Neural progenitor cell (in vitro differentiated cells): Measurements from ENCODE around the gene KRTDAP. TPM values are rescaled to one million over a fixed set of nuclear protein-coding genes. Genes with fewer than 3 reads are reported as not detected.
A peak's percentile ranks its signal among the peaks of the same experiment; 100 is the strongest.

Experiments
- DNase-seq: peaks from one replicate; pipeline ENCODE4 v3.0.0-alpha.2; 2016; ENCODE audit warnings: low spot score
- H2AFZ ChIP-seq: fragments of 200-600 bp; sonication (generic); replicated peaks from 2 replicates; pipeline ENCODE4 v1.6.1; 2016; ENCODE audit warnings: antibody characterized with exemption
- H3F3A ChIP-seq: fragments of 200-600 bp; sonication (generic); 2 replicates; pipeline ENCODE4 v1.6.1; 2016; ENCODE audit warnings: antibody characterized with exemption, low read depth
- H3K27ac ChIP-seq: fragments of 200-600 bp; sonication (generic); 2 replicates; pipeline ENCODE4 v1.5.1; 2016; ENCODE audit warnings: mild to moderate bottlenecking
- H3K27me3 ChIP-seq: fragments of 200-600 bp; sonication (generic); 2 replicates; pipeline ENCODE4 v1.6.1; 2016; ENCODE audit warnings: mild to moderate bottlenecking, moderate library complexity
- H3K36me3 ChIP-seq: fragments of 200-600 bp; sonication (generic); 2 replicates; pipeline ENCODE4 v1.5.1; 2016
- H3K4me1 ChIP-seq: fragments of 200-600 bp; sonication (generic); 2 replicates; pipeline ENCODE4 v1.6.1; 2016; ENCODE audit warnings: mixed run types
- H3K4me2 ChIP-seq: fragments of 200-600 bp; sonication (generic); 2 replicates; pipeline ENCODE4 v1.6.1; 2016
- H3K4me3 ChIP-seq: fragments of 200-600 bp; sonication (generic); 2 replicates; pipeline ENCODE4 v1.5.1; 2016
- H3K79me2 ChIP-seq: fragments of 200-600 bp; sonication (generic); 2 replicates; pipeline ENCODE4 v1.6.1; 2016; ENCODE audit warnings: low read depth
- H3K9ac ChIP-seq: fragments of 200-600 bp; sonication (generic); 2 replicates; pipeline ENCODE4 v1.6.1; 2016
- H3K9me3 ChIP-seq: fragments of 200-600 bp; sonication (generic); 2 replicates; pipeline ENCODE4 v1.5.1; 2016; ENCODE audit warnings: low read depth
- H4K20me1 ChIP-seq: fragments of 200-600 bp; sonication (generic); 2 replicates; pipeline ENCODE4 v1.6.1; 2016; ENCODE audit warnings: low read depth
- H3K27ac Mint-ChIP-seq: 3 replicates; pipeline ENCODE4 v1.8.0; 2021; ENCODE audit warnings: mixed read lengths
- H3K27me3 Mint-ChIP-seq: 2 replicates; pipeline ENCODE4 v1.8.0; 2022; ENCODE audit warnings: low read depth, mild to moderate bottlenecking, inconsistent platforms, moderate library complexity, mixed read lengths; ENCODE audit not compliant: insufficient read depth
- H3K36me3 Mint-ChIP-seq: 3 replicates; pipeline ENCODE4 v1.8.0; 2021; ENCODE audit warnings: mixed read lengths
- H3K4me1 Mint-ChIP-seq: 3 replicates; pipeline ENCODE4 v1.8.0; 2021; ENCODE audit warnings: mixed read lengths
- H3K4me3 Mint-ChIP-seq: 3 replicates; pipeline ENCODE4 v1.8.0; 2021; ENCODE audit warnings: mild to moderate bottlenecking, moderate library complexity, mixed read lengths
- H3K9me3 Mint-ChIP-seq: 3 replicates; pipeline ENCODE4 v1.8.0; 2020; ENCODE audit warnings: mixed read lengths
- EZH2 ChIP-seq: fragments of 200-600 bp; sonication (generic); IDR thresholded peaks from 2 replicates; pipeline ENCODE4 v1.6.1; 2017; ENCODE audit warnings: antibody characterized with exemption, mild to moderate bottlenecking, moderate library complexity
- EZH2phosphoT487 ChIP-seq: fragments of 200-600 bp; sonication (generic); IDR thresholded peaks from 2 replicates; pipeline ENCODE4 v1.6.1; 2017; ENCODE audit warnings: antibody characterized with exemption
- total RNA-seq: library from RNA; depleted of rRNA; stranded (reverse); fragments of >200 nt; gene quantifications from 2 replicates; pipeline ENCODE4 v1.2.3, GENCODE V29; 2015; ENCODE audit warnings: low replicate concordance
- TF ChIP-seq, protein P1 (sequence below): fragments of 200-600 bp; sonication (generic); IDR thresholded peaks from 2 replicates; pipeline ENCODE4 v1.5.1; 2017; ENCODE audit warnings: antibody characterized with exemption, mild to moderate bottlenecking

KRTDAP gene
- total RNA-seq, 1 donor from 2014 or later = not detected

DNA sequence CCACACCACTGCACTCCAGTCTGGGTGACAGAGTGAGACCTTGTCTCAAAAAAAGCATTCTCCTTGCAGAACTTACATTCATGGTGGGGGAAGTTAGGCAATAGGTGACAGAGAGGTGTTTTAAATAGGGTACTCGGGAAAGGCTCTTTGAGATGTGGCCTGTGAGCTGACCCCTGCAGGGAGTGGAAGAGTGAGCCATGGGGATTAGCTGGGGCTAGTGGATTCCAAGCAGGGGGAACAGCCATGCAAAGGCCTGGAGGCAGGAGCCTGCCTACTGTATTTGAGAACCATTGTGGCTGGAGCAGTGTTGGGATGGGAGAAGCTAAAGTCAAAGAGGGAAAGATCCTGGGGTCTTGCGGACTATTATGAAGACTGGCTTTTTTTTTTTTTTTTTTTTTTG, 27.1 kb upstream of the KRTDAP start:
- no peak overlapping the region for H3K4me3 ChIP-seq
- no peak for TF ChIP-seq EZH2
- no peaks in the 10 kb centered on the region for H4K20me1 ChIP-seq
- H3K9ac ChIP-seq = no peak overlapping the region
- H3K36me3 ChIP-seq = no peaks in the 10 kb centered on the region
- H3K9me3 ChIP-seq = no peaks in the 10 kb centered on the region
- peaks cover 14% of the 10 kb centered on the region for H3K27me3 Mint-ChIP-seq
- H3F3A ChIP-seq = no peaks in the 10 kb centered on the region
- H3K27ac Mint-ChIP-seq = no peak overlapping the region
- H2AFZ ChIP-seq = no peak overlapping the region
- H3K9me3 Mint-ChIP-seq = no peaks in the 10 kb centered on the region
- no peaks in the 10 kb centered on the region for H3K79me2 ChIP-seq
- no peak for DNase-seq
- peaks cover 15% of the 10 kb centered on the region for H3K27me3 ChIP-seq
- H3K4me1 ChIP-seq = no peaks in the 10 kb centered on the region
- H3K4me3 Mint-ChIP-seq = no peak overlapping the region
- H3K4me1 Mint-ChIP-seq = peaks cover 5% of the 10 kb centered on the region
- no peaks in the 10 kb centered on the region for H3K36me3 Mint-ChIP-seq
- H3K27ac ChIP-seq = no peak overlapping the region
- no peak overlapping the region for H3K4me2 ChIP-seq

DNA sequence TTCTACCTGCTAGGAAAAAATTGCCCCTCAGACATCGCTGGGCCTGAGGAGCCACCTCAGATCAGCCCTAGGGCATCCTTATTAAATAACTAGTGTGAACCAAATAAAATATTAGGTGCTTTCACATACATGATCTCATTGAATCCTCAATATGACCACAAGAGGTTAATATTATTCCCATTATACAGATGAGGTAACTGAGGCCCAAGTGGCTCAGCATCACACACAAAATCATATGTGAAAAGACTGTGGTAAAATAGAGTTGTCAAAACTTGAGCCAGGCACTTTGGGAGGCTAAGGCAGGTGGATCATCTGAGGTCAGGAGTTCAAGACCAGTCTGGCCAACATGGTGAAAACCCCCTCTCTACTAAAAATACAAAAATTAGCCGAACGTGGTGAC, 26.0 kb upstream of the KRTDAP start:
- no peak overlapping the region for H3K4me2 ChIP-seq
- H3K4me1 ChIP-seq = no peaks in the 10 kb centered on the region
- Mint-ChIP-seq H3K27me3 (peaks cover 20% of the 10 kb centered on the region), H3K36me3 (no peaks in the 10 kb centered on the region), H3K27ac (no peak overlapping the region), H3K9me3 (no peaks in the 10 kb centered on the region), H3K4me1 (peaks cover 3% of the 10 kb centered on the region), H3K4me3 (no peak overlapping the region)
- no peak overlapping the region for H2AFZ ChIP-seq
- H3K27me3 ChIP-seq = peaks cover 20% of the 10 kb centered on the region
- no peak for TF ChIP-seq EZH2phosphoT487
- TF ChIP-seq, protein P1, sequence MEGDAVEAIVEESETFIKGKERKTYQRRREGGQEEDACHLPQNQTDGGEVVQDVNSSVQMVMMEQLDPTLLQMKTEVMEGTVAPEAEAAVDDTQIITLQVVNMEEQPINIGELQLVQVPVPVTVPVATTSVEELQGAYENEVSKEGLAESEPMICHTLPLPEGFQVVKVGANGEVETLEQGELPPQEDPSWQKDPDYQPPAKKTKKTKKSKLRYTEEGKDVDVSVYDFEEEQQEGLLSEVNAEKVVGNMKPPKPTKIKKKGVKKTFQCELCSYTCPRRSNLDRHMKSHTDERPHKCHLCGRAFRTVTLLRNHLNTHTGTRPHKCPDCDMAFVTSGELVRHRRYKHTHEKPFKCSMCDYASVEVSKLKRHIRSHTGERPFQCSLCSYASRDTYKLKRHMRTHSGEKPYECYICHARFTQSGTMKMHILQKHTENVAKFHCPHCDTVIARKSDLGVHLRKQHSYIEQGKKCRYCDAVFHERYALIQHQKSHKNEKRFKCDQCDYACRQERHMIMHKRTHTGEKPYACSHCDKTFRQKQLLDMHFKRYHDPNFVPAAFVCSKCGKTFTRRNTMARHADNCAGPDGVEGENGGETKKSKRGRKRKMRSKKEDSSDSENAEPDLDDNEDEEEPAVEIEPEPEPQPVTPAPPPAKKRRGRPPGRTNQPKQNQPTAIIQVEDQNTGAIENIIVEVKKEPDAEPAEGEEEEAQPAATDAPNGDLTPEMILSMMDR = no peak
- no peak for TF ChIP-seq EZH2
- H3K36me3 ChIP-seq = no peaks in the 10 kb centered on the region
- no peaks in the 10 kb centered on the region for H3K79me2 ChIP-seq
- no peak overlapping the region for H3K4me3 ChIP-seq
- no peak for DNase-seq
- no peaks in the 10 kb centered on the region for H4K20me1 ChIP-seq
- no peaks in the 10 kb centered on the region for H3F3A ChIP-seq
- H3K9me3 ChIP-seq = no peaks in the 10 kb centered on the region
- H3K27ac ChIP-seq = no peak overlapping the region
- H3K9ac ChIP-seq = no peak overlapping the region

DNA sequence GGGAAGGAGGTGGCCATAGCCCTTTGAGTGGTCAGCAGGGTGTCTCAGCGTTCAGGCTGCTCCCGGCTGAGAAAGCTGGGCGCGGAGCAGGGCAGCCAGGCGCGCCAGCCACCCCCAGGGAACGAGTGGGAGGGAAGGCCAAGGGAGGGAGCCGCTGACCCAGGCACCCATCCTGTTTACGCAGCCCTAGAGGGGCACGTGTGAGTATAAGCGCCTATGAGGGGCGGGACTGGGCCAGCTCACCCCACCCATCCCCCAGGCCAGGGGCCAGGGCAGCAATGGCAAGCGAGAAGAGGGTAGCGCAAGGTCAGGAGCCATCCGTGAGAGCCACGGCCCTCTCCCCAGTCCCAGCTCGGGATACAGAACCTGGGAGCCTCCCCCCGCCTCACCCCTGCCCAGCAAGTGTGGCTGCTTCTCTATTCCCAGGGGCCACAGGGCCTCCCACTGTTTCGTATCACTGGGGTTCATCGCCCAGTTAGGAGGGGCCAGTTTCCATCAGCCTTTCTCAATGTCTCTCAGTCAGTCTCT, 24.1 kb upstream of the KRTDAP start:
- Histone ChIP-seq H3K79me2 (peaks cover 5% of the 10 kb centered on the region), H3F3A (peaks cover 10% of the 10 kb centered on the region), H3K4me1 (peaks cover 4% of the 10 kb centered on the region), H4K20me1 (no peaks in the 10 kb centered on the region), H3K27ac (no peak overlapping the region), H3K9me3 (no peaks in the 10 kb centered on the region), H3K4me3 (no peak overlapping the region), H3K9ac (no peak overlapping the region), H2AFZ (peak overlapping the region; percentile 50), H3K4me2 (peak overlapping the region; percentile 42), H3K36me3 (no peaks in the 10 kb centered on the region), H3K27me3 (peaks cover 28% of the 10 kb centered on the region)
- Mint-ChIP-seq H3K27ac (no peak overlapping the region), H3K9me3 (no peaks in the 10 kb centered on the region), H3K27me3 (peaks cover 26% of the 10 kb centered on the region), H3K36me3 (no peaks in the 10 kb centered on the region), H3K4me3 (no peak overlapping the region), H3K4me1 (peaks cover 5% of the 10 kb centered on the region)
- no peak for DNase-seq
- TF ChIP-seq, protein P1 = no peak
- no peak for TF ChIP-seq EZH2
- TF ChIP-seq EZH2phosphoT487 = no peak

DNA sequence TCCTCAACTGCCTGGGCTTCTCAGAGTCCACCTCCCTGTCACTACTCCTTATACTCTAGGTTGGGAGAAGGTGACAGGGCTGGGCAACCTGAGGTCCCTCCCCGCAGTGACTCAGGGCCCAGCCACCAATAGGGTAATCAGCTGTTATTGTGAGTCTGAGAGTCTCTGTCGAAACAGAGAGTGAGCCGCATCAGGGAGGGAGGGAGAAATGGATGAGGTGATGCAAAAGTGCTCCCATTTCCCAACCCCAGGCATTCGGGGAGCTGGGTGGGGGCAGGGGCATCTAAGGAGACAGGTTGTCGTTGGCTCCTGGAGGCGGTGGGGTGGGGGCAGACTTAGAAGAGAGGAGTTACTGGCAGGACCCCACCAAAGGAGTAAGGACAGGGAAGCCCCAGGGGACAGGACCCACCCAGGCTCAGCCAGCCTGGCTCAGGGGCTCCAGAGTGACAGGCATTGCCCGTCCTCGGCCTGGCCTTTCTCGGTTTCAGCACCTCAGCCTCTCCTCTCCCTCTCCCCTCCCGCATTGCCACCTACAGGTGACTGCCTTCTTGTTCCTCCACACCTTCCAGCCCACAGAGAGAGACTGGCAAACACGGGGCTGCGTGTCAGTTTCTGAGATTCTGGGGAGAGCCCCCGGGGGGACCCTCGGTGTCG, 23.5 kb upstream of the KRTDAP start, which contains the start of gene DMKN:
Gene DMKN, minus strand, starts transcription at position 22 of the 654 bp plus-strand sequence. CDS start 174 bp downstream, outside the sequence.
- Histone ChIP-seq H3K27ac (no peak within 1 kb of the TSS), H3K36me3 (no peaks in the 10 kb centered on the region), H3K79me2 (peaks cover 11% of the 10 kb centered on the region), H2AFZ (peak within 1 kb of the TSS; percentile 50), H3F3A (peaks cover 10% of the 10 kb centered on the region), H3K4me1 (peaks cover 4% of the 10 kb centered on the region), H3K27me3 (peaks cover 28% of the 10 kb centered on the region), H4K20me1 (no peaks in the 10 kb centered on the region), H3K4me2 (peak within 1 kb of the TSS; percentile 42), H3K4me3 (no peak within 1 kb of the TSS), H3K9me3 (no peaks in the 10 kb centered on the region), H3K9ac (no peak within 1 kb of the TSS)
- DNase-seq = peak; percentile 27
- Mint-ChIP-seq H3K27me3 (peaks cover 31% of the 10 kb centered on the region), H3K9me3 (no peaks in the 10 kb centered on the region), H3K36me3 (no peaks in the 10 kb centered on the region), H3K27ac (no peak within 1 kb of the TSS), H3K4me1 (peaks cover 7% of the 10 kb centered on the region), H3K4me3 (no peak within 1 kb of the TSS)
- TF ChIP-seq, protein P1 = peak; percentile 23
- TF ChIP-seq EZH2 = no peak
